NCI-H1105 (cell line): Measurements from ENCODE around the gene POLR3G.

Experiments used
- DNase-seq: peaks from one replicate; lab custom pipeline; 2025; lab: John Stamatoyannopoulos, UW

POLR3G gene

DNA sequence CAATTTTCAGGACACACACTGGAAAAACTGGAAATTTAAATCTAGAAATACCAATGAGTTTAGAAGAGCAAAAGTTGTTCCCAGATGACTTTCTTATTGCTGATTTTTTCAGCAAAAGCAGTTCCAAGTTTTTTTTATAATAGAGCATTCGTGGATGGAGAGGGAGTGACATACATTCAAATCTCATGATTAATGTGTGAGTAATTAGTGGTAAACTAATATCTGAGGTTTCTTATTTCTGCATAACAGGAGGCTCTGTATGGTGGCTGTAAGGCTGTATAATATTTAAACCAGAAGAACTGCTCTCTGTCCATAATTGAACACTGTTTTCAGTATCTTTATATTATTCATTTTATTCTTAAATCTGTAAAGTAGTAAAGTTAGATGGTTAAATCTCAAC, 28.9 kb downstream of the POLR3G start:
- no peak for DNase-seq

DNA sequence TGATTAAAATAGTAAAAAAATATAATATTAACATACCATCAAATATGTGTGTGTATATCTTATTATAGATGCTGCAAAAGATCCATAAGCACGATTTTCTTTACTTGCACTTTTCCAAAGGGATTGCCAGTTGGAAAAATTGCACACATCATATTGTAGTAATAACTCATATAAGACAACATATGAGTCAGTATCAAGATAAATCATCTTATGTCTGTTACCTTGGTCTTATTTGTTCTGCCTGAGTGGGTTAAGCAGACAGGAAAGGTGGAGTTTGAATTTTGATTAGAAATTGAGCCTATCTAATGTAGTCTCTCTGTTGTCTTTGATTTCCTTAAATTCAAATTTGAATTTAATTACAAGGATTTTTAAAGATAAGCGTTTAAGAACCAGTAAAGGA, 30.1 kb downstream of the POLR3G start:
- no peak for DNase-seq

DNA sequence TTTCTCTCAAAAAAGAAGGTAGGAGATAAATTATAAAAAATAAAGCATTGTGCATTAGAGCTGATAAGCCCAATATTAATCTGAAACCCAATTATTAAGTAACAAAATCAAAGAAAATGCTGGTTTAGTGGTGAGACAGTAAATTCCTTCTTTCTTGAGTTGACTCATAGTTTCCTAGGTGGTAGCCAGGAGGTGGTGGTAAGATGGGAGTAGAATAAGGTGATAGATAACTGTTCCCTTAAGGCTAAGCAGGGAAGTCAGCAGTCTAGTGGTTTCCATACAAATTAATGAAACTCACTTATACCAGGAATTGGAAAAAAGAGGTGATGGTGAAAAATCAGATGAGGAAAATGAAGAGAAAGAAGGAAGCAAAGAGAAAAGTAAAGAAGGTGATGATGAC, 31.6 kb downstream of the POLR3G start:
- no peak for DNase-seq

DNA sequence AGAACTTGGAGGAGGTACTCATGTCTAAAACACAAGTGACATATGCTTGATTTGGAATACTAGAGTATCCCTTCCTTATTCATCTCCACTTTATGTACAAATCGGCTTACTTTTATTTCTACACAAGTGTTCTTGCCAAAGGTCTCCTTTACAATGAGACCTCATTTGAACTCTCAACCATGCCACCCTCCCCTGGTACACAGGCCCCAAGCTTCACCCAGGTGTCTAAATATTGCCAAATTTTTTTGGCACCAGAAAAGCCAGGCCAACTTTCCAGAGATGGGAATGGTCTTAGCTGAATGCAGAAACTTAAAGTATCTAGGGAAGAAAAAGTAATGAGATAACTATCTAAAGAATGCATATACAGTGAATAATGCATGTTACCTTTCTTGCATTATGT, 35.8 kb downstream of the POLR3G start:
- DNase-seq, result no peak

DNA sequence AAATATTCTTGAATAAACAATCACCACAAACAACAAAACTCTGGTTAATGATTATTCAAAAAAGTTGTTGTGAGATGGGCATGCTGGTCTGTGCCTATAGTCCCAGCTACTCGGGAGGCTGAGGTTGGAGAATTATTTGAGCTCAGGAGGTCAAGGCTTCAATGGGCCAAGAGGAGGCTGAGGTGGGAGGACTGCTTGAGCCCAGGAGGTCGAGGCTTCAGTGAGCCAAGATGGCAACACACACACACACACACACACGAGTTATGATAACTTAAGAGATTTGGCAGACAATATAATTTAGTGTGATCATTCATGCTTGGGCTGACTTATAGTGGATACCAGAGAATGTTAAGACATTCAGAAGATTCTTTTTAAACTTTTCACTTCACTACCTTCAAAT, 39.9 kb downstream of the POLR3G start:
- no peak for DNase-seq

DNA sequence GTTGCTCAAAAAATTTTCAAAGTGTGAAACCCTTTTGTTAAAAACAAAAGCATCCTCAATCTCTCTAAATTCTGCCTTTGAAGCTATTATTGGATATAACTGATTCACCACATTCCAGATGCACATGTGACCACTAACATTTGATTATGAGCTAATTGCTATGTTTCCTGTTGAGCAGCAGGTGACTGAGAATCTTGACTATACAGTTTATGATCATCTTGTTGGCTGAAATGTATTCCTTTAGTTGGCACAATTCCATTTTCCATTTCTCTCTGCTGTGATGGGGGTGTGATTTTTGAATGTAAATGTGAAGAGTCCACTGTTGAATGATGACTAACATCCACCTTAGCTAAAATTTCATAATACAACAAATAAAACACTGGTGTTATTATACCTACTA, 44.0 kb downstream of the POLR3G start:
- peak; percentile 58 for DNase-seq

DNA sequence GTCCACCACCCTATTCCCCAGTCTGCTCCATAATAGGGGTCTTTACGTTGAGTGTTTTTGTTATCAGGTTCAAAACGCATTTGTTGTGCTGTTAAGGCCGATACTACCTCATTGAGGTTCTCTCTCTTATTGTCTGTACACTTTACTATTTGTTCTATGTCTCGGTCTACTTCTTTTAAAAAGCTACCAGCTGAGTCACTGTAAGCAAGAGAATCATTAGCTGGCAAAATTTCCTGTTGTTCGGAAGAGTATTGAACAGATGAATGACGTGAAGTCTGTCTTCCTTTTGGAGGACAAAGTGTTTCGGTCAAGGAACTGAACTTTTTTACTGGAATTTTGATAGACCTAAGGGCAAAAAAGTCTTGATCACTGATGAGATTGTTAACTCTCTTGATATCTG, 44.4 kb downstream of the POLR3G start:
- DNase-seq, result no peak

DNA sequence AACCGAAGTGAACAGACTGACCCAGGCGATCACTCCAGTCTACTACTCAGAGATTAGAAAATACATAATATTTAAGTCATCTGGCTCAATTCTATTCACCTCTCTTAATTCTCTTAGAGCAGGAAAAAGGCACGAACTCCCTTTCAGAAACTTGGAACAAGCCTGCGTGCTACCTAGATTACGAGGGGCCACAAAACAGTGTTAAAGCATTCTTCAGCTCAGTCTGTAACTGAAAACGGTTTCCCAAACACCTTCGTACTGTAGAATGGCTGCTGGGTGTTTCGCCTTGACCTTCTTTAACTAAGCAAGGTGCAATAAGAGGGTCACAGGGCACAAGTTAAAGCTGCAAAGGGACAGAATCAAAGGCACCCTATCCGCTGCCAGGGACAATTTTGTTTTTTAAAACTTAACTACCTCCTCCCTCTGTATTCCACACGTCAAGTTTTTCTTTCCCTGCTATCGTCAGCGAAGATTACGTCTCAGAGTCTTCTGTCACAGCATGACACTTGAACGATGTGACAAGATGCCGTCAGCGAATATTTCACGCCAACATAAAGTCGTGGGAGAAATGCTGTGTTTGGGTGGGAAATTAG, 54.0 kb downstream of the POLR3G start:
- no peak for DNase-seq

DNA sequence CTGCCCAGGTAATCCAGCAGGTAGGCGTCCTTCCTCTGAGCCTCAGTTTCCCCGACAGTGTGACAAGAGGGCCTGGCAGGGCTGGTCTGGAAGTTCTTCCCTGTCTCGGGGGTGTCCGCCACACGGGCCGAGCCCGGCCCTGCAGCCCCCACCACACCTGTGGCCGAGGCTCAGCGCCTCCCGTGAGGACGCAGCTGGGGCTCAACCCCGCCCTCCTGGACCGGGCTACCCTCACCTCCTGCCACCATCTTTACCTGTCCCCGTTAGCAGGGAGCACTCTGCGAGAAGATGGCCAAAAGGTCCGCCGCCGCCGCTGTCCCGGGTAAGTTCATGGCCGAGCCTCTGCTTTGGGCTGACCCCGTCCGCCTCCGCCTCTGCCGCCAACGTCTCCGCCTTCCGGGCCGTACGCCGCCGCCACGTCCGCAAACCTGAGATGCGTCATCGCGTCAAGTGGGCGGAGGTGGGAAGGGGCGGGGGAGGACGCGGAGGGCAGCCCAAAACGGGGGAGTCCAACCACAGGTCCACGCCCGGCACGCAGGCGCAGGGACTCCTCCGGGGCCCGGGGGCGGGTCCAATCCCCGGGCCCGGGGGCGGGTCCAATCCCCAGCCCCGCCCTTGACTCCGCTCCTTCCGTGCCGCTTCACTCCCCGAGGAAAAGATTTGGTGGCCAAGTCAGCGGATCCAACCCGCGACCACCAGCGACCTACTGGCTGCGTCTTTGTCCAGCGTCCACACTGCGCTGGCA, 54.7 kb downstream of the POLR3G start, which contains the start of gene LYSMD3:
TSS of gene LYSMD3 (minus strand) at position 391 of the 745 bp plus-strand sequence. CDS start 4,295 bp downstream, outside the sequence.
- peak; percentile 87 for DNase-seq

DNA sequence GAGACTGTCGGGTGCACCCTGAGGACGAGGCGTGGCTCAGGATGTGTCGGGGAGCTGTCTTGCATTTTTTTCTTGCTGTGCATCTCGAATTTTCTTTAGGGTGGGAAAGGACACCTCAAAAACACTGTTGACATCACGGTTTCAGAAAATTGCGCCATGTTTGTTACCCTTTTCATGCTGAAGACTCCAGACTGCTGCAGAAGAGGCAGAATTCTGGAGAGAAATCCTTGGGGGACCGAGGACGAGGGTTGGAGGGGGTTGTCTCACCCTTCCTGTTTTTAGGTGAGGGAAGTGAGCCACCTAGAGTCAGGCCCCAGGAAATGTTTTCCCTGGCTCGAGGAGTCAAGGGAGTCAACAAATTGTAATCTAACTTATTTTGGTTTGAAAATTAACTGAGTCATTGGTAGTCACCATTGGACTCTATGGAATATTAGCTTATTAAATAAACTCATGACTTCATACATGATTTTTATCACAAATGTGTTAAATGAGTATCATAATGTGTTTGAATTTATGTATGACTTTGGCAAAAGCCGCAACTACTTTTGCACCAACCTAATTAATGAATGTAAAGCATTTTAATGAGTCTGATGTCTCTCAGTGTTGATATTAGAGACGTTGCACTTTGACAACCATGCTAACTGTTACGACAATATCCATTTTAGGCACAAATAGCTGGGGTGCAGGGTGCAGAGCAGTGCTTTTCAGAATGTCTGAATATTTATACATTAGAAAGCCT, 55.4 kb downstream of the POLR3G start:
- DNase-seq, result peak; percentile 16

DNA sequence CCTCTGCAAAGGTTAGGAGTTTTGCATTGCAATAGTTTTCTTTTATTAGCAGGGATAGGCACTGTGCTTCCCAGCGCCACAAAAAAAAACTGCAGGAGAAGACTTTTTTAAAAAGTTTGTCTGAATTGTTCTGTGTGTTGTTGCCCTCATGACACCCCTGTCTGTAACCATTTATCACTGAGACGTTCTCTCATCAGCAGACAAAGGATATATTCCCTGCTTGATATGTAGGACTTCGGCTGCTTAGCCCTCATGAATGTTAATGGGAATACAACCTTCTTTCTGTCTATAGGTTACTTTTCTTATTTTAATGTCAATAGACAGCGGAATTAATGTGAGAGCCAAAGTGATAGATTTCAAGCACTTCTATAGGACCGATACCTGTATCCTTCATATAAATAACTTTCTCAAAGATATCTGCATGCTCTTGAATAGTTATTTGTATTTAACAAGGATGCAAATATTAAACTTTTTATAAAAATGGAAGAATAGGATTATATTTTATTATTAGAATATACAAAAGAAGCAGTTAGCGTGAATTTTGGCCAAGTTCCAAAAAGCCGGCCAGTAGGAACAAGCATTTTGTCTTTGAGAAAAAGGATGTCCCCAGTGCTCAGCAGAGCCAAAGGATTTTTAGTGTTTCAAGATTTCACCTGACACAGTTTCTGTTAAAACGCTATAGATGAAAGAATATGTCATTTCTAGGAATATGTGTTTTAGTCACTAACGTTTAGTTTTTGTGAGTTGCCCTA, 56.2 kb downstream of the POLR3G start:
- peak; percentile 3 for DNase-seq

DNA sequence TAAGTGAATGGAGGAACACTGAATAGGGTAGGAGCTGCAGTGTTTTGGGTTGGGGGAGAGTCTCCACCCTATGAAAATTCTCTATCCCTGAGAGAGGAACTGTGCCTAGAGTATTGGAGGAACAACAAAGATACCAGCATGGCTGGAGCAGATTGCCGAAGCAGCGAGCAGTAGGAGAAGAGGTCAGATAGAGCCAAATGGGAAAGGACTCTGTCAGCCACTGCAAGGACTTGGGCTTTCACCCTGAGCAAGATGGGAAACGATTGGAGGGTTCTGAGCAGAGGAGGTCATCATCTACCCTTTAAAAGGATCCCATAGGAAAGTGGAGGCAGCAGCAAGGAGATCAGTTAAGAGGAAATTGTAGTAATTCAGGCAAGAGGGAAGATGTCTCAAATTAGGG, 59.1 kb downstream of the POLR3G start:
- no peak for DNase-seq

DNA sequence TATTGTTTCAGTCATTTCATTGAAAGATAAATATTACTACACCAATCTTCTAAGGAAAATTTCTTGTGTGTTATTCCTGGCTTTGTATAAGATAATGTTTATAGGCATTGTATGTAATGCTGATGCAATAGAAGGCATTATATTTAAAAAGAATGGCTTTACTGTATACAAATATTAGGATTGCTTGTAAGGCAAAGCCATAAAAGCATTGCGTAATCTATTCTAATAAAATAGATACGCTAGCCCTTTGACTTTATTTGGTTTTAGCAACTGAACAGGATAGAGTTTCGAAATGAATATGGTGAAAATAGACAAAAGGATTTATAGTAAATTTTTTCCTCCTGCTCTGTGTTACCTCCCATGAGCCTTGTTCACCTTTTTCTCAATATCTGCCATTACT, 60.3 kb downstream of the POLR3G start:
- no peak for DNase-seq

DNA sequence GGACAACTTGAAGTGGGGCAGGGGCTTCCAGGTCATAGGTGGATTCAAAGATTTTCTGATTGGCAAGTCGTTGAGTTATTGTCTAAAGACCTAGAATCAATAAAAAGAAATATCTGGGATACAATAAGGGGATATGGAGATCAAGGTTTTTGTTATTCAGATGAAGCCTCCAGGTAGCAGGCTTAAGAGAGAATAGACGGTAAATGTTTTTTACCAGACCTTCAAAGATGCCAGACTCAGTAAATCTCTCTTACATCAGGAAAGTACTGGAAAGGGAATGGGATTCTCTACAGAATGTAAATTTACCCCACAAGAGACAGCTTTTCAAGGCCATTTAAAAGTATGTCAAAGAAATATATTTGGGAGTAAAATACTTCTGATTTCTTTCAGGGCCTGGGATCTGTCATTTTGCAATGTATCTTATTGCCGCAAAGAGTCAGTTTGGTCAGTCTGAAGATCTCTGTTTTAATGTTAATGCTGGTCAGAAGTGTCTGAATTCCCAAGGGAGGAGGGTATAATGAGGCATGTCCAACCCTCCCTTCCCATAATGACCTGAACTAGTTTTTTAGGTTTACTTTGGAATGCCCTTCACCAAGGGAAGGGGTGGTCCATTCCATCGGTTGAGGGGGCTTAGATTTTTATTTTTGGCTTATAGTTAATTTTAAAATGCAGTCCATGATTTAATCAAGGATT, 68.3 kb downstream of the POLR3G start:
- no peak for DNase-seq

DNA sequence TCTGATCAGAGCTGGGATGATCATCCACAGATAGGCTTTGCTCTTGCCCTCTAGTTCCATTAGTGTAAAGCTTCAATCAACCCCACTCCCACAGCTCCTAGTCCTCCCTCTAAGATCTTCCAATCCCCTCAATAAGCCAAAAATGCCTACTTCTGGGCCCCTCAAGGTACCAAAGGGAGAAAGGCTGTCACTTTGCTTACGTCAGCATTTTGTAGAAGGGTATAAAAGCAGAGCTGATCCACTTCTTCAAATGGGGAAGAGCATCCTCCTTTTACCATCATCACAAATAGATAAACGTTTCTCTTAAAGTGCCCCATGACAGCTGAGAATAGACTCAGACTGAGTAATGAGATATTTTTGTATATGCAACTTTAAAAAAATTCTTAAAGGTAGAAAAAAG, 70.8 kb downstream of the POLR3G start:
- no peak for DNase-seq

DNA sequence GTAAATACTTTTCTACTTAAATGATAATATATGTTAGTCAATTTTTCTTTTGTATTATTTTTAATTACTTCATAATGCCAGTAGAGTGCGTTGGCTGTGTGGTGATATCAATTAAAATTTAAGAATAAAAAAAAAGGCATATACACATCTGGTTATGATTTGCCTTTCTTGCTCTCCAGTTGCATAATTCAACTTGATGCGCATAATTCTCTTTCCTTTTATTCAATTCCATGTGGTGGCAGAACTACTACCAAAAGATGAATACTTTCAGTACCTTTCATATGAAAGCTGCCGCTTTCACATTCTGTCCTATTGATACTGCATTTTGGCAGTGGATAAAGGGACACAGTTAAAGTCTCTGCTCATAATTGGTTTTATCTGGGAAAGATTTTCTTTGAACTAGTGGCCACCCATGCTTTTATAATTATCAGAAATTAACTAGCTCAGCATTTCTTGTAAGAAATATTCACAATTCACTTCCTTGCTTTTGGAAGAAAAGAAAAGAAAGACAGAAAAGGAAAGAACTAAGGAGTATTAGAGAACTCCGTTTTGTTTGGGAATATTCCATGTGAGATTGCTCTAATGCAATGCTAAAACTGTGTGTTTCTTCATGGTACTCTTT, 71.7 kb downstream of the POLR3G start:
- no peak for DNase-seq

DNA sequence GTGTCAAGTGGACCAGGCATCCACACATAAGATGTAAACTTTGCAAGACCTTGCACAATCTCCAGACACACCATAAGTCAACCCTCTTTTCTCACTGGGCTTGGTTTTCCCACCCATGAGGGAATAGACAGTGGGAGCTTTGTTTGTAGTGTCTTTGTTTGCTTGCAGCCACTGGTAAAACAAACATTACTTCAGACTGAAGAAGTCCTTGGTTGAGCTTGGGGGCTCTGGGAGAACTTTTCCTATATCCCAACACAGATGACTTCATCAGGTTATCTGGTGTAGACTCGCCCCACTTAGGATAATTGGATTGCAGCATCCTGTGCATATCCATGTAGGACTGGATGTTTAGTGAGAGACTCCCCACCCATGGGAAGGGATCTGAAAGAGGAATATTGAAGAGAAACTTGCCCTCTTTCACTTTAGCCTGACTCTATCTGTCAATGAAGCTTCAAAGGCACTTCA, 72.4 kb downstream of the POLR3G start:
- DNase-seq, result no peak

DNA sequence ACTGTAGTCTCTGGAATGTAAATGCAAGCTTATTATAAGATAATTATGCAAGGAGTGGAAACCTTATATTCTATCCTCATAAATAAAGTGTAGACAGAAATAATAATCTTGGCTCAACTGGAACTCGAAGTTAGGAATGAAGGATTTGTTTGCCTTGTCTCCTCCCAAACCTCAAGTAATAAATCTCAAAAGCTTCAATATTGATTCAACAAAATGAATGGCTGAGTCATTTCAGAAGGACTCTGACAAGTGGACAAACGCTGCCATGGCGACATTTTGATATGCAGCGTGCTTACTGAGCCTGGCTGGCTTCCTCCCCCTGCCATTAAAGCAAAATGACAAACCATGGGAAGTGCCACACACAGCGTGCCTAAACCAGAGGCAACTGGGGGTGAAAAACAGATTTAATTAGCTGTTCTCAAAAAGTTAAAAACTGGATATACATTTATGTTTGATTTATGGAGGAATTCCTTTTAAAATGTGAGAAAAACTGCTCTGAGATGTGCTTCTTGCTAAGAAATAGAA, 73.5 kb downstream of the POLR3G start:
- peak; percentile 50 for DNase-seq

DNA sequence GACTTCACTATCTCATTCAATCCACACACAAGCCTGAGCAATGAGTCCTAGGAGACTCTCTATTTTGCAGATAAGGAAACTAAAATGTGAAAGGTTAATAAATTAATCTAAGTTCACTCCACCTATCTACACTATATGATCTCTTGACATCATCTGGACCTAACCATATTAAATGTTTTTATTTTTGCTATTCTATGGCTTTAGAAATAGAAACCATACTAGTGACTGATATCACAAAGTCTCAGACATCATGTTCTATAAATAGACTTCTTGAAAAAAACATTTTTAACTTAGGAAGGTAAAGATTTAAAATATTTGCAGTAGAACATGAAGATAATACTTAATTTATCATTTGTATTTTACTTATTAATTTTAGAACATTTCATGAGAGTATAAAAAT, 74.6 kb downstream of the POLR3G start:
- no peak for DNase-seq

DNA sequence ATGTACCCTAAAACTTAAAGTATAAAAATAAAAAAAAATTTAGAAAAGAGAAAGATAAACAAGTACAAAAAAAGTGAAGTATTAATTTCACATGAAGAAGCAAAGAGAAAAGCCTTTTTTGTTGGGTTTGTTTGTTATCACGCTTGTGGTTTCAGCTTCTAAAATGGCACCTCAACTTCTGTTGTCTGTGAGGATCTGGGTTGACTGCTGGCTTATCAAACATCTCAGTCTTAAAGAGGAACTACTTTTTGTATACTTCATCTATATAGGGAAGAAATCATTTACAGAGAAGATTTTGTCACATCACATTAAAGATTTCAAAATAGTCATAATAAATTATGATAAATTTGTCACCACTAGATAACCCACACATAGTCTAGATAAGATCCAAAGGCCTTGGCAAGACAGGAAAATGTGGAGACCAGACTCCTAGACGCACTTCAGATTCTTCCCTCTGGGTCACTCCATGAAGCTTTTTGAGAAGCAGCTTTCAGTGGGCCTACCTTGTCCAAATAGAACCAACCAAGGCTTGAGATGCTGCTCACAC, 75.1 kb downstream of the POLR3G start:
- DNase-seq, result no peak

DNA sequence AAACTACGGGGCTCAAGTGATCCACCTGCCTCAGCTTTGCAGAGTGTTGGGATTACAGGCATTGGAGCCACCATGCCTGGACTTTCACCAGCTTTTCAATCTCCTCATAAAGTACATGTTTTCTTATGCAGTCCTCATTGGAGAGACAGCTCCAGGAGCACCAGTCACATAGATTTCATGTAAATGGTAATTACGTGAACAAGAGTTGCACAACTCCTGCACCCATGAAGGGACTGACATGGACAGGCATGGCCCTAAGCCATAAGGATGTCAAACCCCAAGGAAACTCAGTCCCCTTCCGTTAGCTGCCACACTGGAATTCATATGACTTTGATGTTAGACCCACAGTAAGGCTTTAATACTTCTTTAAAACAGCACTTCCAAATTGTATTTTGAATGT, 76.3 kb downstream of the POLR3G start:
- no peak for DNase-seq
